ENCODE measurements around the gene PAMR1.

DNA sequence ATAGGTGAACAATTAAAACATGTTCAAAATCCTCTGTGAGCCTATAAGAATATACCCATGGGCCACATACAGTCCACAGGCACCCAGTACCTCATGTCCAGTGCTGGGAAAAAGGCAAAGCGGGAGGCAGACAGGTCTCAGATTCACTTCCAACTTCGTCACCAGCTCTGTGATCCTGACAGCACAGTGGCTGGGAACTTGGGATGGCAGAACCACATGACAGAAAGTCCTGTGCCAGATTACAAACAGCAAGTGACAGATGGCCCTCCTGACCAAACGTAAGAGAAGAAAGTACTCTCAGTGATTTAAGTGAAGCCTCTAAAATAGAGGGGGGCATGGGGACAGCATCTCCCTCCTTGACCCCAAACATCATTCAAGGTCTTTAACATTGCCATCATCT, 111.8 kb downstream of the PAMR1 start:
- TF ChIP-seq POLR2A (IDR thresholded peaks at IDR 0.05) (no peak), POLR2AphosphoS5 (IDR thresholded peaks at IDR 0.05) (no peak)
- TF ChIP-seq, protein P1, sequence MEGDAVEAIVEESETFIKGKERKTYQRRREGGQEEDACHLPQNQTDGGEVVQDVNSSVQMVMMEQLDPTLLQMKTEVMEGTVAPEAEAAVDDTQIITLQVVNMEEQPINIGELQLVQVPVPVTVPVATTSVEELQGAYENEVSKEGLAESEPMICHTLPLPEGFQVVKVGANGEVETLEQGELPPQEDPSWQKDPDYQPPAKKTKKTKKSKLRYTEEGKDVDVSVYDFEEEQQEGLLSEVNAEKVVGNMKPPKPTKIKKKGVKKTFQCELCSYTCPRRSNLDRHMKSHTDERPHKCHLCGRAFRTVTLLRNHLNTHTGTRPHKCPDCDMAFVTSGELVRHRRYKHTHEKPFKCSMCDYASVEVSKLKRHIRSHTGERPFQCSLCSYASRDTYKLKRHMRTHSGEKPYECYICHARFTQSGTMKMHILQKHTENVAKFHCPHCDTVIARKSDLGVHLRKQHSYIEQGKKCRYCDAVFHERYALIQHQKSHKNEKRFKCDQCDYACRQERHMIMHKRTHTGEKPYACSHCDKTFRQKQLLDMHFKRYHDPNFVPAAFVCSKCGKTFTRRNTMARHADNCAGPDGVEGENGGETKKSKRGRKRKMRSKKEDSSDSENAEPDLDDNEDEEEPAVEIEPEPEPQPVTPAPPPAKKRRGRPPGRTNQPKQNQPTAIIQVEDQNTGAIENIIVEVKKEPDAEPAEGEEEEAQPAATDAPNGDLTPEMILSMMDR (IDR thresholded peaks at IDR 0.05) = no peak
